Measurements from ENCODE around the gene ROR2. TPM values are rescaled to one million over a fixed set of nuclear protein-coding genes. Genes with fewer than 3 reads are reported as not detected.

ROR2 gene
- total and polyA plus RNA-seq, 2 of the 8 experiments (the other 6 are each of a cell fraction or from before 2014, with no cell fraction given): 2.7 to 4.3 TPM

- no peak for TF ChIP-seq YY1 (IDR thresholded peaks at IDR 0.05; ENCODE audit: low read depth, low read length)
- TF ChIP-seq ZNF274 (IDR thresholded peaks at IDR 0.05; ENCODE audit: borderline replicate concordance, extremely low read depth, low read length): no peak
- TF ChIP-seq EGR1 (IDR thresholded peaks at IDR 0.05; ENCODE audit: borderline replicate concordance, low read depth, low read length): no peak
- no peak for TF ChIP-seq SIRT6 (IDR thresholded peaks at IDR 0.05; ENCODE audit: low read length)
- TF ChIP-seq ASH2L (IDR thresholded peaks at IDR 0.05; ENCODE audit: low read length): no peak
- TF ChIP-seq RFX5 (IDR thresholded peaks at IDR 0.05; ENCODE audit: borderline replicate concordance, low read depth, low read length): no peak
- no peak for TF ChIP-seq CTCF (IDR thresholded peaks at IDR 0.05; ENCODE audit: control extremely low read depth in 1 of 3, insufficient read depth in 1 of 3, low read depth in 1 of 3, low read length in 3 of 3)
Observed at GRCh38 chr9:91546574-91546973, 403.5 kb downstream of the ROR2 start (continued).

Measured in H1 (cell line).